Kidney capillary endothelial cell (primary cell): ENCODE data around the gene PRG2.

Experiments
- DNase-seq: peaks from one replicate; pipeline ENCODE4 v3.0.0-alpha.2; 2018; ENCODE audit warnings: low spot score

The PRG2 gene, protein sequence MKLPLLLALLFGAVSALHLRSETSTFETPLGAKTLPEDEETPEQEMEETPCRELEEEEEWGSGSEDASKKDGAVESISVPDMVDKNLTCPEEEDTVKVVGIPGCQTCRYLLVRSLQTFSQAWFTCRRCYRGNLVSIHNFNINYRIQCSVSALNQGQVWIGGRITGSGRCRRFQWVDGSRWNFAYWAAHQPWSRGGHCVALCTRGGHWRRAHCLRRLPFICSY

DNA sequence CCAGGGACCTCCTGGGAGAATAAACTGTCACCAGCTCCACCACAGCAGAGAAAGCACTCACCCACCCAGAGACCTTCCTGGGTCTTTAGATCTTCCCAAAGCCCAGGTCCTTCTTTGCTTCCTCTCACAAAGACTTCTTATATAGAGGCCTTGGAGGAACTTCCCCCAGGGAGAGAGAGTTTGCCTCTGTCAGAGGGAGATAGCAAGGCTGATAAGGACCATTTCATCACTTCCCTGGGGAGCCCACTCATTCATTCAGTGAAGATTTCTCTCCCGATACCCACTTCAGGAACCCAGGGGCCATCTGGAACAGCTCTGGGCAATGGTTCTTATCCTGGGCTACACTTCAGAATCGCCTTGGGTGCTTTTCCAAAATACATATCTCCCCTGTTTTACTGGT, at the start of gene PRG2:
Gene PRG2, minus strand, starts transcription at position 116 of the 400 bp plus-strand sequence. CDS start 706 bp downstream, outside the sequence.
- no peak for DNase-seq

DNA sequence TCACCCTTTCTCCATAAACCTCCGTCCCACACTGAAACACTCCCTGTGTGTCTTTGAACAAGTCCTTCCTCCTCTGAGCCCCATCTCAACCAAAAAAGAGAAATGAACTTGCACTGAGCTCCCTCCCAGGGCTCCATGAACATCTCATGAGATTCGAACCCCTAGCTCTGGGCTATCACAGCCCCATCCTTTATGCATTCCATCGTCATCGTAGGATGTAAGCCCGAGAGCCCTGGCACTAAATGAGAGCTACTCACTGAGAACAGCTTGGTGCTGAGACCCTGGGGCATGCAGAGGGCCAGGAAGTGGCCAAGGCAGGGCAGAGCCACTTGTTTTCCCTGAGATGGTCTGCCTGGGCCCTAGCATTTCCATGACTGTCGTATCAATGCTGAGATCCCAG, 49.3 kb upstream of the PRG2 start:
- DNase-seq, result no peak

DNA sequence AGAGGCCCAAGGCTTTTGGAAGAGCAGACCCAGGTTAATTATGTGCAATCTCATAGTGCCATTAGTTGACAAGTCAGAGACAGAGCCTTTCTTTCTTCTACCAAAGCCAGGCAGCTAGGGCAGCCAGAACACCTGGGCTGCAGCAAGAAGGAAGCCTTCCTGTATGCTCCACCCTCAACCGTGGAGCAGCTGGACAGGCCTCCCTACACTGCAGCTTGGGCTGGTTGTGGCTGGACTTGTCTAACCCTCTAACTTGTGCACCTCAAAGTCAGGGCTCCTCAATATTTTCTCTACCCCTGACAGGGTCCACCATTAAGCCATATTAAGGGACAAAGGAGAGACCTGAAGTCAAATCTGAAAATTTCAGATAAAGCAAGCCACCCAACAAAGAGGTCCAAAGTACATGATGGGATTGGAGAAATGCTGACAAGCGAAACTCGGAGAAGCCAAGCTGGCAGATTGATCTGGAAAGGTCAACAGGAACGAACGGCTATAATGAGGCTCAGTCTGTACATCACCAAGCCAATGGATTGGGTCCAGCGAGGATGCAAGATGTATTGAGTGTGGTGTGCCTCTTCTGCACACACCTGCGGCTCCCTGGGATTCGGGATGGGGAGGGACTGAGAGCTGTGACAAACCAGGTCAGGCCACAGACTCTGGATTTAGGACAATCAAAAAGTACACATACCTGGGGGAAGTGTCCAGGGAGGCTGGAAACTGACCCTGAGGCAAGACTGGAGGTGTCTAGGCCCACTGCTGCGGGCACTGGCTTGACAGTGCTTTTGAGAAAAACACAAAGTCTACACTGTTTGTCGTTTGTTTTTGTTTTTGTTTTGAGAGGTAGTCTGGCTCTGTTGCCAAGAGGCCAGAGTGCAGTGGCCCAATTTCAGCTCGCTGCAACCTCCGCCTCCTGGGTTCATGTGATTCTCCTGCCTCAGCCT, 48.2 kb upstream of the PRG2 start:
- no peak for DNase-seq

DNA sequence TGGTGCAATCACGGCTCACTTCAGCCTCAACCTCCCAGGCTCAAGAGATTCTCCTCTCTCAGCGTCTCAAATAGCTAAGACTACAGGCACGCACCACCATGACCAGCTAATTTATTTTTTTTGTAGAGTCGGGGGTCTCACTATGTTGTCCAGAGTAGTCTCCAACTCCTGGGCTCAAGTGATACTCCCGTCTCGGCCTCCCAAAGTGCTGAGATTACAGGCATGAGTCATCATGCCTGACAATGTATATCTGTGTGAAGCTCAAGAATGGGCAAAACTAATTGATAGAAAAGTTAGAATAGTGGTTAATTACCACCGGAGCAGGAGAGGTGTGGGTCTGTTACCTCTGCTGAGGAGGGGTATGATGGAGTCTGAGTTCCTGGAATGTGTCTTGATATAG, 45.6 kb upstream of the PRG2 start:
- DNase-seq, result no peak

DNA sequence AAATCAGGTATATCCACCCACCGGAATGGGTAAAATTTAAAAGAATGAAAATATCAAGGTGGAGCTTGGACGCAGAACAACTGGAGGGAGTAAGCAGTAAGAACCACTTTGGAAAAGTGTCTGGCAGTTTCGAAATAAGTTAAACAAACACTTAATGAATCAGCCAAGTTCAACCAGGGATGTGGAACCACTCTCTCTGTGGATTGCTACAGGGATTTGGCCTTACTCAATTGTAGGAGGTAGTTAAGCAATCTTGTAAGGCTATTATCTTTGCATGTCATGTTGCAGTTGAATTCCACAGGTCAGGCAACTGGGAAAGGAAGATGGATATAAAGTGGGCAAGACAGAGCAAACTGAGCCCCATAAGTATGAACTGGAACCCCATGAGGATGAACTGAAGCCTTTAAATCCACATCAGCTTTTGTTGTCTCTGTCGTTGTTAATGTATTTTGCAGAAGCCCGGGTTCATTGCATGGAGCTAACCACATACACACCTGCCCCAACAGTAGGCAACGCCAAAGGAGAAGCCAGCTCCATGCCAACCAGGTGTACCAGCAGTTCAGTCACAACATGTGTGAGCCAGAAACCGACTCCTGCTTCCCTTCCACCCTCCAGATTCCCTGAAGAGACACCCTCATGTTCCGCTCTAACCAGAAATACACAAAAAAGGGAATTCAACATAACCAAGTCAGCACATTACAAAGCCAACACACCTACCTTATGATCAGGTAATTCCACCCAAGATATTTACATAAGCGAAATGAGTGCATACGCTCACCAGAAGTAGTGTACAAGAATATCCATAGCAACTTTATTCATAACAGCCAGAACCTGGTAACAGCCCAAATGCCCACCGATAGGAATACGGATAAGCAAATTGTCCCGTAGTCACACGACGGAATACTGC, 44.4 kb upstream of the PRG2 start:
- no peak for DNase-seq

DNA sequence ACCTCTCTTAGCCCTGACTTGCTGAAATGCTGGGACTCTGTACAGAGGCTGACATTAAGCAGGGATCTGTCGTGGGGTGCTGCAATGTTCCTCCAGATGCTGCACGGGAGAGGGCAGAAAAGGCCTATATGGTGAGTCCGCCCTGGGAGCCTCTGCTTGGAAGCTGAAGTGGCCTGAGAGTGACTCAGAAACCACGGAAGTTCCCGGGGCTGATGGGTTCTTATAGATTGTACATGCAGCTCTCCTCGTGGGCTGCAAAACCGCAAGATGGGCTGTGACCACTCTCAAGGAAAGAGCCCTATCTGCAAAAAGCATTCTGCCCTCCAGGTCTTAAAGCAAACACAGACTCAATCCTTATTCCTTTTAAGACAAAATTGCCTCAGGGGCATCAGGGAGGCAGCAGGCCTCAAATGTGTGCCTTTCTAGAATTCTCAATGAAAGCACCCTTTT, 42.3 kb upstream of the PRG2 start:
- no peak for DNase-seq

DNA sequence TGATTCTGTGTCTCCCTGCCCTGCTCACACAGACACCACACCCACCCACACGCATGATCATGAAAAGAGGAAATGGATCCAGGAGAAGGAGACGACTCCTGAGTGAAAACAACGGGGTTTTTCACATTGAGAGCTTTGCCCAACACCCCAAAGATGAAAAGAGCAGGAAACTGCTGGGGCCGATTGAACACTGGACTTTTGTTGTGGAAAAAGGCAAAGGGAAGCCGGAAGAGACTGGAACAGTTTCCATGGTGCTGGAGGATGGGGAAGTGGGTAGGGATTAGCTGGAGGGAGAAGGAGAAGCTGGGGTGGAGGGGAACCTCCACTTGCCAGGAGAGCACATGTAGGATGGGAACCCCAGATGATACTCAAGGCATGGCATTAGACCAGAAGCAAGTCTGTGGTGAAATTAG, 41.7 kb upstream of the PRG2 start:
- no peak for DNase-seq

DNA sequence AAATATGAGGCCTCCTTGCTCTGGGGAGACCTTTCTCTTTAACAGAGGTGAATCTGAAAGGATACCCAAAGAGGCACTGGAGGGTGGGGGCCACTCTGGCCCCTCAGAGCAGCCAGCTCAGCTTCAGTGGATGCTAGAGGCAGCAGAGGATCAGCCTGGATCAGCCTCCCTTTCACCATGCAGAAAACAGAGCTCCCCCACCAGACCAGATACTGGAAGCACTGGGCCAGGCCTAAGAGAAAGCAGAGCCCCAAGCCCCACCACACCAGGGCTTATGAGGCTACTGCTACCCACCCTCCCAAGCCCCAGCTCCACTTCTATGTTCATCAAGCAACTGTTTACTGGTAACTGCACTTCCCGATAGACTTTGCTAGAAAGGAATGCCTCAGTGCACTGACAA, 40.5 kb upstream of the PRG2 start:
- DNase-seq, result no peak

DNA sequence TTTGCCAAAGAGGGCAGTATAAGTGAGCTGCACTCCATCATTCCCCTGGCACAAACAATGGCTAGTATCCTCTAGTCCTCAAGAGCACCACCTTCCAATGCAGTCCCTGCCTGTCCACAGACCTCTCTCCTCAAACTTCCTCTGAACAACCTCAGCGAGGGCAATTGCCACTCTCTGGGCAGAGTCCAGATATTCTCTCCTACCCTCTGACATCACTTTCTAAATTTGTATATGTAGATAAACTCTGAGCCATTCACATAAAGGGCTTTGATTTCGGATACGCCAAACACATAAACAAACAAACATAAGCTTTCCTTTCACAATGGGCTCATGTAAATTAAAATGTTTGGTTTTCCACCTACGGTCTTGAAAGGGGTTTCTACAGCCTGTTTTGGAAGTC, 39.5 kb upstream of the PRG2 start:
- no peak for DNase-seq

DNA sequence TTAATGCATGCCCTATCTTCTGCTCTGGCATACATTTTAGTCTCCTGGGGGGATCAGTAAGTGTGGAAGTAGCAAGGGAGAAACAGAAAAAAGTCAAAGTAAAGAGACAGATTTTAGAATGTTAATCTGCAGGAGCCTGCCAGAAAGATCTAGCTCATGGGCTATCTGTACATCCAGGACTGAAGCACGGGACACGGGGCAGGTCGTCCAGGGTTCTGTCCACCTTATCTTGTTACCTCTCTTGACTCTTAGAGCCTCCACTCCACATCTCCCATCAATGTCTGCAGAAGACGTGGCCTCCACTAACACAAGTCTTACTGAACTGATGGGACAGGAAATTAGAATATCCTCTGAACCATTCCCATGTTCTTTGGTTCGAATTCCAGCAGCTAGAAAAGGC, 38.2 kb upstream of the PRG2 start:
- no peak for DNase-seq

DNA sequence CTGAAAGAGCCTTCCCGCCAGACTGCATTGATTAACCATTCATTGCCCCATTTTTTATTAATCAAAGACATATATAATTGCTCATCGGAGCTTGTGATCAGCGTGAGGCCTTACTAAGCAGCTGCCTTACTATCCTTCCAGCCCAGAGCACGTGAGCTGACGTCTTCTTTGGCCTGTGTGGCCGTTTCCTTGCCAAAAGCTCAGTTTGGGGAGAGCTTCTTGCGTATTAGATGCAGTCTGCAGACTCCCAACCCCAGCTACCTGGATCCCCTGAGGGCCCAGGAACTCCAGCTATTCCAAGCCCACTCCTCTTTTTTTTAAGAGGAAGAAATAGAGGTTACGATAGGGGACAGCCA, 37.3 kb upstream of the PRG2 start:
- DNase-seq, result no peak

DNA sequence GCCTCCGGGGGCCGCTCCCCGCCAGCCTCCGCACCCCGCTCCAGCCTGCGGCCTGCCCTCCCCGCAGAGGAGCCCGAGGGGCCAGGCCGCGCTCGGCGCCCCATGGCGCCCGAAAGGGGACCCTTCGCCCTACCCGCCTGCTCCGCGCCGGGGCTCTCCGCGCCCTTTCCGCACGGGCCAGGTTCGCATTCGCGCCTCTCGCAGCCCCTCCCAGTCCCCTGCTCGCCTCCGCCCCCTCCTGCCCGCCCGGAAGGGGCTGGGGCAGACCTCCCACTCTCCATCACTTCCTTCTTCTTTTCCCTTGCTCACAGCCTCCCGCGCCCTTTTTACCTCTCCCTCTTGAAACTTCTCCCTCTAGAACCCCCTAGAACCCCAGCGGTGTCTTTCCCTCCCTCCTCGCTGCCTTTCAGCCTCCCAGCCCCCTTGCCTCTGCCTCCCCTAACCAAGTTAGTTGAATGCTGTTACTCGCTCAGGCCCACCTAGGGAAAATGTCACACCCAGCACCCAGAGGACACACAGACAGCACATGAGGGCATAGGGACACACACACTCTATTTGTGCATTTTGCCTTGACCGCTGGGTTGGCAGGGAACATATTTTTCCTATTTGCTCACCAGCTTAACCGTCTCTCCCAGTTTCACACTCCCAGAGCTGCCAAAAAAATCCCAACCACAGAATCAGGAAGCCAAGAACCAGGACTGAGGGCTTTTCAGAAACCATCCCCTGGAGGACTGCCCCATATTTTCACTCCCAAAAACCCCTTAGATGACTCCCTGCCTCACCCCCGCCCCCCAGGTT, 36.7 kb upstream of the PRG2 start, which contains the start of gene SLC43A3:
Gene SLC43A3, minus strand, starts transcription at position 193 of the 798 bp plus-strand sequence. CDS start 949 bp downstream, outside the sequence.
- DNase-seq, result no peak

DNA sequence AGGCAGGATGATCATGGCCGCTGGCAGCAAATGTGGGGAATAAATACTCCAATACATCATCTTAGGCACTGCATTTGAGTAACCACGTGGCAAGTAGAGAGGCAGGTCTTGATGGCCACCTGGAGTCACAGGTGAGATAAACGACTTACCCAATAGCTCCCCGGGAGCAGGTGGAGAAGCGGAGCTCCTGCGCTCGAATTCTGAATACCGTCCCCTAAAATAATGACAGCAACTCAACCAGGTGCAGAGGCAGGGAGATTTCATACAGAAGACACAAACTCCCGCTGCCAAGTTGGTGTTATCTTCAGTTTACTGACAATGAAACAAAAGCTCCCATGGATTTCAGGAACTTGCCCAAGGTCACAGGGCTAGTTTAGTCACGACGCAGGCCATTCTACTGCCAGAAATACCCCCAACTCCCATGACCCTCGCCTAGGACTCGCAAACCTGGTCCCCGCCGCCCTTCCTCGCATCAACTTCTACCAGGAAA, 36.0 kb upstream of the PRG2 start:
- DNase-seq, result no peak

DNA sequence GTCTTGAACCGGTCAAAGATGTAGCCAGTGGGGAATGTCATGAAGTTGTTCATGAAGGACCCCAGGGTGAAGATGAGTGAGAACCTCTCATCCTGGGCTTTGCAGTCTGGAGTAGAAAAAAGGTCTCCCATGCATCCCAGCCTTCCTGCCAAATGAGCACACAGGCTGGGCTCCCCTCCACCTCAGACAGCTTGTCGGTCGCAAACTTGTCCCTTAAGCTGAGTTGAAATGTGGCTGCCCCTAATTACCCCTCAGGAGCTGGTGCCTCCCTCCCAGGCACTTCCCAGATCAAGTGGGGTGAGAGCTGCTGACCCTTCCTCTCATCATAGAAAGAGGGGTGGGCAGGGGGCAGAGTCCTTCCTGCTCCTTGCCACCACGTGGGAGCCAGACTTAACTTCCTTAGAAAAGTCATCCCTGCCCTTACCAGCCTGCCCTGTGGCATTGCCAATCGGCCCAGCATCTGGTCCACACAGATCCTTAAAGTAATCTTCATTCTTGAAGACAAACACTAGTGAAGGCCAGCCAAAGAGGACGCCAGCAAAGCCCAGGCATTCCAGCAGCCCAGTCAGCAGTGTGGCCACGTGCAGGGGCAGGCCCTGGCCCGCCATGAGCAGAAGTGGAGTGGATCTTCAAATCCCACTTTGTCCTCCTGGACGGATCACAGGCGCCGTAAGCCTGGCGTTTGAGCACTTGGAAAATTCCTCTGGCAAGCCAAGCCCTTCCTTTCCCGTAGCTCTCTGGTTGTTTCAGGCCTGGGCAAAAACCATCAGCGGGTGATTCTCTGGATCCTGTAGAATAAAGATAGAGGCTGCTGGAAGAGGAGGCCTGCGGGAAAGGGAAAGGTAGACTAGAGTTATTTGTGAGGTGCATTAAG, 35.4 kb upstream of the PRG2 start:
- no peak for DNase-seq

DNA sequence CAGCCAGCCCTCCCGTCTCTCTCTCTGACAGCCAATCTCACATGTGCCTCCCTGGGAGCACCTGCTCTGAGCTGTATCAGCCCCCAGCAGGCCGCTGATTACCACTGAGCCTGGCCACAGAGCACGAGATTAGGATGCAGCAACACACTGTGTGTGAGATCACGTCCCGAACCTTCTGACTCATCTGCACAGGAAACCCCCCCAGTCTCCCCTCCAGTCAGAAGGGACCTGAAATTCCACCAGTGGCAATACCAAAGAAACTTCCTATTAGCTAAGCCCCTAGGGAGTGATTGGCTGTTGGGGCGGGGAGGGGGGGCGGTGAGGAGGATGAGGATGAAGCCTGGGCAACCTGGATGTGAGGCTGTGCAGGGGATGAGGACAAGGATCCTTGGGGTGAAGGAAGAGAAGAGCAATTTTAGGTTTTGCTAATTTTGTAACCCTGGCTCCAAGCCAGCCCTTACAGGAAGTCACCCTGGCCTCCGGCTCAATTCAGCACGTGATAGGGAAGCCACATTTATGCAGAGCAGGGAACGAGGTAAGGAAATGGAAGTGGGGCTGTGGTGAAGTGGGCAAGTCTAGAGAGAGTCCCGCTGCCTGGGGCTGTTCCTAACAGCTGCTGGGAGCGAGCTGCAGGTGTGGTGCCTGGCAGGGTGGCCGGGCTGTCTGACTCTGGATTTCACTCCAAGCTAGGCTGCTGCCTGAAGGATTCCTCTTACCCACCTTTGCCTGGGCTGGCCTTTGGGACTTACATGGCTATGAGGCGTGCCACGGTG, 34.5 kb upstream of the PRG2 start:
- peak; percentile 96 for DNase-seq

DNA sequence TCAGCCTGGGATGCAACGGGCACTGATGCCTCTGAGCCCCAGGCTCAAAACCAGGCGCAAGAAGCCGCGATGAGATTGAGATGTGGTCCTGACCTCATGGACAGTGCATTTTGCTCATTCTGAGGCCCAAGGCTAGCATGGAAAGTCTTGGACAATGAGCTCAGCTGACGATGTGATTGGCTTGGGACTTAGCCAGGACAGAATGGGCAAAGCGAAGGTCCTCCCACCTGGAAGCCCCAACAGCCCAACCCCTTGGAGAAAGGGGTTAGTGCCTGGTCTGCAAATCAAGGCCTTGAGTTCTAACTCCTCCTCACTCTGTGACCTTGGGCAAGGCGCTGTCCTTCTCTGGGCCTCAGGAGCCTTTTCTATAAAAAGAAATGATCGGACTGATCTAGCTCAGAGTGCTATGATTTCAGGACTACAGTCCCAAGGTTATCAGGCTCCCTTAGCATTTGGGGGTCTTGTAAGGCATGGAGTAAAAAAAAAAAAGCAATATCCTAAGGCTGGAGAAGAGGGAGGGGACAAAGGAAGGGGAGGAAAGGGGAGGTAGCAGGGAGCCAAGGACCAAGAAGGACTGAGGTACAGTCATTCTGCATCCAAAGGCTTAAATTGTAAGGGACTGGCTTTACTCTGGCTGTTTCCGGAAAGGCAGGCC, 33.8 kb upstream of the PRG2 start:
- no peak for DNase-seq

DNA sequence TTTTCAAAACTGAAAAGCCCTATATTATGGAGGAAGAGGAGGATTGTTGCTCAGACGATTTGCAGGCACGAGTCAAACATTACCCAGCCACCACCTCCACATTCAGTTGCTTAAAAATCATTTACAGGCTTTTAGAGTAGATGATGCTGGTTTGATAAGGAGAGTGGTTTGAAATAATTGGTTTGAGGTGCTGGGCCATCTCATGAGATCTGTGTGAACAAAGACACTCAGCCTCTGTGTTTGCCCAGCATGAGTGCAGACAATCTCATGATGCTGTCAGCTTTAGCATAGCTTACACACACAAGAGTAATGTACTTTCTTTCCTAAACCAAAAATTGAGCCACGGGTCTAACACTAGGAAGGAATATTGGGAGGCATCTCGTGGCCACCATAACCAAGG, 32.2 kb upstream of the PRG2 start:
- DNase-seq, result no peak

DNA sequence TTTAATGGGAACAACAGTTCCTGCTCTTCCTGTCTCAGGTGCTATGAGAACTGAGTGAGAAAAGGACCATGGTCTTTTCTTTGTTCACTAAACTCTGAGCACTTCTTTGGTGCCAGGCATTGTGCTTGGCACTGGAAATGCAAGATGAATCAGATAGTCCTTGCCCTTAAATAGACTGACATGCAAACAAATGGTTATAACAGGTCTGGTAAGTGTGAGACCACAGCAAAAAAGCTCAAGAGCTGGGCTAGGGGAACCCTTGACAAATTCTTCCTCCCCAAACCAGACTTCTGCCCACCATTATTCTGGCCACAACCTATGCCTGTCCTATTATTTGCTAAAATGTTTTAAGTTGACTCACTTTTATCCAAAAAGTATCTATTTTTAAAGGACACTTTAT, 31.4 kb upstream of the PRG2 start:
- no peak for DNase-seq

DNA sequence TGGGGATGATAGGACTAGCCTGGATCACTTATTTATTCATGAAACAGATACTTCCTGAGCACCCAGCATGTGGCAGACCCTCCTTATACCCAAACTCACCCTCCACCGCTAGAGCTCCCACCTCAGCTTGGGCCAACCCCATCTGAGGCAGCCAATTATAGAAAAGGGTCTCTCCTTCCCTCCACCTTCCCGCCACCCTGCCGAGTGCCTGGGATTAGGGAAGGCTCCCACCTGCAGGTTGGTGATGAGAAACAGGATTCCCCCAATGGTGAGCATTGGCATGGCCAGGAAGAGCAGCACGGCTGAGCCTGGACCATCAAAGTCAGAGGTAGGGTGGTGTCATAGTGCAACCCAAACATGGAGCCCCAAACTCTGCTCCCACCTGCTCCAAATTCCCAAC, 30.6 kb upstream of the PRG2 start:
- DNase-seq, result no peak
